Natural killer cell (primary cell): ENCODE results near the gene ERBB4. TPM values are rescaled to one million over a fixed set of nuclear protein-coding genes. Genes with fewer than 3 reads are reported as not detected.

Experiments used
- ATAC-seq, 3 donors: fragments of 150-1000 bp in 2 of 3; fragments of 200-7000 bp in 1 of 3; cut with Tn5 transposase; 1 replicate in 1 of 3; 2 replicates in 2 of 3; pipeline ENCODE4 v1.10.0; 2021; ENCODE audit warnings: mild to moderate bottlenecking in 2 of 3, moderate library complexity in 2 of 3
- DNase-seq, 2 donors: peaks; one replicate each; pipeline versions ENCODE4 v3.0.0 to v3.0.0-alpha.2; 2013 to 2021; ENCODE audit warnings: mixed read lengths in 1 of 2
- H3K27ac ChIP-seq: one replicate; pipeline ENCODE4 v1.5.1; 2013; ENCODE audit warnings: mild to moderate bottlenecking, low read length
- H3K27me3 ChIP-seq: one replicate; pipeline ENCODE4 v1.6.1; 2013; ENCODE audit warnings: low read length; ENCODE audit not compliant: control insufficient read depth, insufficient read depth
- H3K36me3 ChIP-seq: one replicate; pipeline ENCODE4 v1.6.1; 2013; ENCODE audit warnings: low read length; ENCODE audit not compliant: control insufficient read depth, insufficient read depth
- H3K4me1 ChIP-seq: one replicate; pipeline ENCODE4 v1.6.1; 2013; ENCODE audit warnings: low read length; ENCODE audit not compliant: control insufficient read depth, insufficient read depth
- H3K4me3 ChIP-seq: one replicate; pipeline ENCODE4 v1.5.1; 2013; ENCODE audit warnings: low read length
- H3K9me3 ChIP-seq: one replicate; pipeline ENCODE4 v1.6.1; 2013; ENCODE audit warnings: low read length; ENCODE audit not compliant: control insufficient read depth, insufficient read depth
- H3K27ac Mint-ChIP-seq, 2 donors: one replicate each; pipeline ENCODE4 v1.8.0; 2022; ENCODE audit warnings: mild to moderate bottlenecking in 2 of 2, mixed read lengths in 2 of 2, moderate library complexity in 1 of 2
- H3K27me3 Mint-ChIP-seq, 2 donors: one replicate each; pipeline ENCODE4 v1.8.0; 2022; ENCODE audit warnings: low read depth in 2 of 2, mixed read lengths in 2 of 2
- H3K36me3 Mint-ChIP-seq: one replicate; pipeline ENCODE4 v1.8.0; 2022; ENCODE audit warnings: mixed read lengths
- H3K4me1 Mint-ChIP-seq, 2 donors: one replicate each; pipeline ENCODE4 v1.8.0; 2022; ENCODE audit warnings: mixed read lengths in 2 of 2
- H3K4me3 Mint-ChIP-seq: one replicate; pipeline ENCODE4 v1.8.0; 2022; ENCODE audit warnings: mild to moderate bottlenecking, moderate library complexity, mixed read lengths
- H3K9me3 Mint-ChIP-seq, 2 donors: one replicate each; pipeline ENCODE4 v1.8.0; 2022; ENCODE audit warnings: mixed read lengths in 2 of 2
- WGBS: methylation state at CpG from one replicate; pipeline ENCODE4 v1.1.7; 2013; ENCODE audit warnings: missing lambda C conversion rate; ENCODE audit not compliant: insufficient coverage; 5-methylcytosine and 5-hydroxymethylcytosine counted together
- intact Hi-C: fragments of 100-400 bp; cut with micrococcal nuclease; formaldehyde crosslinking; loops from one replicate; pipeline ENCODE4 v1.14.2; 2022
- total RNA-seq, 4 donors: library from RNA; stranded (reverse); fragments of 120-200 nt in 1 of 4; gene quantifications; one replicate each; pipeline versions ENCODE4 v1.2.3 to v1.2.4, GENCODE V29; 2013 to 2022
- TF ChIP-seq, protein P1 (sequence below): fragments of 200-600 bp; IDR thresholded peaks from one replicate; pipeline ENCODE4 v1.8.0; 2022; ENCODE audit warnings: antibody characterized with exemption

Gene ERBB4
- total RNA-seq, 3 donors from 2014 or later (not counting 1 experiment from before 2014, with no cell fraction given): 0.08 TPM; not detected in 2

DNA sequence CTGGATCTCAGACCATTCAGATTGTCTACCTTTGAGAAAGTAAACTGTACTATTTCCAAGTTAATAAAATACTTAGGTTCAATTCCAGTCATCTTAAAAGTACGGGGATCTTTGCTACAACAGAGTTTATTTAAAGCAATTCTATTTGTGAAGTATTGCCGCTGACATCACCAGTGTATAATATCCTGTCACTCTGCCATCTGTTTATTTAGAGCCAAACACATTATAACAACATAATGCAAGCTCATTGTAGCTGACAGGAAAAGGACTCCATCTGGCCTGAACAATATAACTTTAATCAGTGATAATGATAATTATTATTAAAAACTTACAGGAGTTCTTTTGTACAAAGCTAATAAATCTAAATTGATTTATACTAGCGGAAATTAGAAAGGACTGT lies 786.8 kb downstream of the ERBB4 start:
- no peaks in the 10 kb centered on the region for H3K27me3 ChIP-seq
- intact Hi-C loops: no loop called here
- WGBS: 68% methylated on average over 2 of the region's 3 CpGs
- H3K9me3 Mint-ChIP-seq: no peaks in the 10 kb centered on the region
- no peaks in the 10 kb centered on the region for H3K4me1 Mint-ChIP-seq
- H3K4me3 Mint-ChIP-seq: no peak overlapping the region
- DNase-seq (no peak), ATAC-seq (no peak)
- no peak overlapping the region for H3K27ac ChIP-seq
- H3K36me3 Mint-ChIP-seq: no peaks in the 10 kb centered on the region
- H3K4me1 ChIP-seq: no peaks in the 10 kb centered on the region
- H3K36me3 ChIP-seq: no peaks in the 10 kb centered on the region
- no peak overlapping the region for H3K4me3 ChIP-seq
- no peaks in the 10 kb centered on the region for H3K27me3 Mint-ChIP-seq
- TF ChIP-seq, protein P1, sequence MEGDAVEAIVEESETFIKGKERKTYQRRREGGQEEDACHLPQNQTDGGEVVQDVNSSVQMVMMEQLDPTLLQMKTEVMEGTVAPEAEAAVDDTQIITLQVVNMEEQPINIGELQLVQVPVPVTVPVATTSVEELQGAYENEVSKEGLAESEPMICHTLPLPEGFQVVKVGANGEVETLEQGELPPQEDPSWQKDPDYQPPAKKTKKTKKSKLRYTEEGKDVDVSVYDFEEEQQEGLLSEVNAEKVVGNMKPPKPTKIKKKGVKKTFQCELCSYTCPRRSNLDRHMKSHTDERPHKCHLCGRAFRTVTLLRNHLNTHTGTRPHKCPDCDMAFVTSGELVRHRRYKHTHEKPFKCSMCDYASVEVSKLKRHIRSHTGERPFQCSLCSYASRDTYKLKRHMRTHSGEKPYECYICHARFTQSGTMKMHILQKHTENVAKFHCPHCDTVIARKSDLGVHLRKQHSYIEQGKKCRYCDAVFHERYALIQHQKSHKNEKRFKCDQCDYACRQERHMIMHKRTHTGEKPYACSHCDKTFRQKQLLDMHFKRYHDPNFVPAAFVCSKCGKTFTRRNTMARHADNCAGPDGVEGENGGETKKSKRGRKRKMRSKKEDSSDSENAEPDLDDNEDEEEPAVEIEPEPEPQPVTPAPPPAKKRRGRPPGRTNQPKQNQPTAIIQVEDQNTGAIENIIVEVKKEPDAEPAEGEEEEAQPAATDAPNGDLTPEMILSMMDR: no peak
- no peak overlapping the region for H3K27ac Mint-ChIP-seq
- no peaks in the 10 kb centered on the region for H3K9me3 ChIP-seq

DNA sequence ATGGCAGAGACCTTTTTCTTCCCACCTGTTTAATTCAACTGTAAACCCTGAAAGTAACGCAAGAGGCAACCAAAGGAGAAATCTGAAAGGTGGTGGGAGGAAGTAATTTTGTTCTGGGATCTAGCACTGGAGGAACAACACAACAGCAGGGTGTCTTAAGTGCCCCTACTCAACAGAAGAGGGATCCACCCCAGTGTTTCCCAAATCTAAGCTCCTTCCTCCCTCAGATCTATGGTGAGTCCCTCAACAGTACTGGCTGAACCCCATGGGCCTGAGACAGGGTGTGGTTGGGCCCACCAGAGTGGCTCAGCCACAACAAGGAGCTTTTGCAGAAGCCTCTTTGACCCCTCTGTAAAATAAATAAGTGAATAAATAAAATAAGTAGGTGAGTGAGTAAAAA lies 790.3 kb downstream of the ERBB4 start:
- Histone ChIP-seq H3K27me3 (no peaks in the 10 kb centered on the region), H3K27ac (no peak overlapping the region), H3K4me3 (no peak overlapping the region), H3K4me1 (no peaks in the 10 kb centered on the region), H3K9me3 (no peaks in the 10 kb centered on the region), H3K36me3 (no peaks in the 10 kb centered on the region)
- intact Hi-C loops: loop anchor here (5.0 kb wide), 1 partner anchor 819 kb away; no protein-coding TSS in a partner anchor
- TF ChIP-seq, protein P1: no peak
- WGBS: no CpG with 5 or more reads among the region's 1 CpG
- no peaks in the 10 kb centered on the region for H3K27me3 Mint-ChIP-seq
- H3K4me3 Mint-ChIP-seq: no peak overlapping the region
- no peak overlapping the region for H3K27ac Mint-ChIP-seq
- no peak for ATAC-seq
- H3K4me1 Mint-ChIP-seq: no peaks in the 10 kb centered on the region
- no peaks in the 10 kb centered on the region for H3K36me3 Mint-ChIP-seq
- DNase-seq: no peak
- H3K9me3 Mint-ChIP-seq: no peaks in the 10 kb centered on the region

DNA sequence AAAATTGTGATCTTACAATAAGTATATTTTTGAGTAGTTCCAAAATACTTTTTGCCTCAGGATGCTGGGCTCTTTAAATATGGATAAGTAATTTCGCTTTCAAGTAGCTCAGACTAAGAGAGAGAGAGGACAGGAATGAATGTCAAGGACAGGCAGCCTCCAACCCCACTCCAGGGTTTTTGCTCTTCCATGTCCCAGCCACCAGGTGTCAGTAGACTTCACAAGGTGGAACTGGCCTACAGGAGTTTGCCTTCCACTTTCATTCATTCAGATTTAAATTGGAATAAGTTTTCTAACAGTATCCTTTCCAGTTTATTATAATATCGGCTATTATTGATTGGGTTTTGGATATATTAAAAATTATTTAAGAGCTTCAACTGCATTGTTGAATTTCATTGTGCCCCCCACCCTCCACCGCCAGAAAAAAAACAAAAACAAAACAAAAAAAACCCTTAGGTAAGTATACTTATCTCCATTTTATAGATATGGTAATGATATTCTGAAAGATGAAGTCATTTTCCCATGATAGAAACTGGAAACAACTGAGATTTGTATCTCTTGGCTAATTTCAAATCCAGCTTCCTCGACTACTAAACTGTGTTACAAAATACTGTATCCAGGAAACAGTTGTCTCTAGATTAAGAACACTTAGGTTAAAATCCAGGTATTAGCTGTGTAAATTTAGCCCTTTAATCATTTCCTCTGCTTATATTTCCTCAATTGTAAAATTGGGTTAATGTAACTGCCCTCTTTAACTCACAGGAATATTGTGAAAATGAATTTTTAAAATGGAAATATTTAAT lies 793.1 kb downstream of the ERBB4 start:
- Mint-ChIP-seq H3K27ac (no peak overlapping the region), H3K27me3 (no peaks in the 10 kb centered on the region), H3K4me3 (no peak overlapping the region), H3K4me1 (no peaks in the 10 kb centered on the region), H3K9me3 (no peaks in the 10 kb centered on the region), H3K36me3 (no peaks in the 10 kb centered on the region)
- WGBS: 63% methylated on average over 1 of the region's 4 CpGs
- peak in 1 of 2 donors; percentile 33 for DNase-seq
- no peaks in the 10 kb centered on the region for H3K27me3 ChIP-seq
- no peaks in the 10 kb centered on the region for H3K36me3 ChIP-seq
- H3K4me3 ChIP-seq: no peak overlapping the region
- H3K4me1 ChIP-seq: no peaks in the 10 kb centered on the region
- intact Hi-C loops: loop anchor here (5.0 kb wide), 1 partner anchor 822 kb away; no protein-coding TSS in a partner anchor
- TF ChIP-seq, protein P1: peak; percentile 10
- peak in 1 of 3 donors; percentile 56 for ATAC-seq
- H3K27ac ChIP-seq: no peak overlapping the region
- no peaks in the 10 kb centered on the region for H3K9me3 ChIP-seq
